ENCODE results near the gene ADAMTS15. TPM values are rescaled to one million over a fixed set of nuclear protein-coding genes. Genes with fewer than 3 reads are reported as not detected.

The ADAMTS15 gene
- total and polyA plus RNA-seq, 2 donors (not counting 3 experiments of a cell fraction or from before 2014, with no cell fraction given): 0.08 TPM; not detected in 1

GRCh38 chr11:130473795-130474377, 25.4 kb downstream of the ADAMTS15 start:
- Histone ChIP-seq H3K9ac (replicated peaks; ENCODE audit: extremely low read depth, insufficient read depth, low read length) (no peak overlapping the region), H3K79me2 (ENCODE audit: control insufficient read depth, insufficient read depth, low read length) (no peaks in the 10 kb centered on the region), H3K36me3 (ENCODE audit: control insufficient read depth in 2 of 2, extremely low read depth in 1 of 2, insufficient read depth in 2 of 2, low read length in 2 of 2) (no peaks in the 10 kb centered on the region), H2AFZ (ENCODE audit: low read depth, low read length) (no peak overlapping the region), H3K9me3 (replicated peaks; ENCODE audit: control insufficient read depth, insufficient read depth, low read length) (no peaks in the 10 kb centered on the region), H4K20me1 (replicated peaks; ENCODE audit: control insufficient read depth, extremely low read depth, insufficient read depth, low read length) (no peaks in the 10 kb centered on the region), H3K4me1 (ENCODE audit: control insufficient read depth, extremely low read depth, insufficient read depth, low read length) (peaks cover 11% of the 10 kb centered on the region), H3K27ac (ENCODE audit: insufficient read depth, low read depth, low read length) (no peak overlapping the region), H3K4me3 (replicated peaks in 1 of 3; ENCODE audit: insufficient read depth in 1 of 3, low read depth in 1 of 3, low read length in 3 of 3) (no peak overlapping the region), H3K27me3 (ENCODE audit: control insufficient read depth in 2 of 2, insufficient read depth in 2 of 2, low read length in 2 of 2) (peaks cover 4 to 6% of the 10 kb centered on the region in 2 experiments), H3K4me2 (ENCODE audit: insufficient read depth, low read length) (no peak overlapping the region), H3K9me1 (replicated peaks; ENCODE audit: control insufficient read depth, extremely low read depth, insufficient read depth, low read length) (no peaks in the 10 kb centered on the region)
- no peak for DNase-seq (ENCODE audit: low read depth, low spot score)
- BruUV-seq (replicated peaks): no TSS peak
- intact Hi-C loops (cut with micrococcal nuclease): no loop called here
- FAIRE-seq: no peak
- no peak for TF ChIP-seq FOS (IDR thresholded peaks at IDR 0.05; ENCODE audit: borderline replicate concordance, insufficient read depth, low read length)
- no peak for TF ChIP-seq JUN (IDR thresholded peaks at IDR 0.05; ENCODE audit: borderline replicate concordance, insufficient read depth, insufficient read length, low read depth)
- TF ChIP-seq CTCF (IDR thresholded peaks at IDR 0.05; ENCODE audit: extremely low read depth in 1 of 2, insufficient read depth in 1 of 2, low read depth in 1 of 2, low read length in 2 of 2): no peak
- no peak for TF ChIP-seq EZH2 (IDR thresholded peaks at IDR 0.05; ENCODE audit: borderline replicate concordance, low read depth, low read length, severe bottlenecking)
- no peak for TF ChIP-seq POLR2AphosphoS5 (IDR thresholded peaks at IDR 0.05; ENCODE audit: insufficient read depth, low read depth, low read length)
- no peak for TF ChIP-seq POLR2A (IDR thresholded peaks at IDR 0.05; ENCODE audit: low read depth, low read length)
- TF ChIP-seq MYC (IDR thresholded peaks at IDR 0.05; ENCODE audit: low read depth, low read length): no peak
- TF ChIP-seq, protein P1, sequence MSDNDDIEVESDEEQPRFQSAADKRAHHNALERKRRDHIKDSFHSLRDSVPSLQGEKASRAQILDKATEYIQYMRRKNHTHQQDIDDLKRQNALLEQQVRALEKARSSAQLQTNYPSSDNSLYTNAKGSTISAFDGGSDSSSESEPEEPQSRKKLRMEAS (IDR thresholded peaks at IDR 0.05; ENCODE audit: insufficient read depth, insufficient read length): no peak
- TF ChIP-seq GATA2 (IDR thresholded peaks at IDR 0.05; ENCODE audit: insufficient read depth, insufficient read length, low read depth, low read length): no peak
- CTCF ChIA-PET: no interaction called here
- dilution Hi-C loops (cut with MboI; ENCODE audit: extremely low pct_ligation_motif_present, low sequenced_read_pairs): no loop called here
- POLR2A ChIA-PET: no interaction called here

Measured in endothelial cell of umbilical vein (primary cell).